Hematopoietic multipotent progenitor cell treated with erythropoietin and hydrocortisone succinate and interleukin-3 and kit ligand, for 17 days (in vitro differentiated cells): Measurements from ENCODE around the gene LPCAT1.

Experiments used
- DNase-seq: peaks from one replicate; pipeline ENCODE4 v3.0.0-alpha.2; 2015; ENCODE audit warnings: low spot score

Gene LPCAT1

GRCh38 chr5:1554410-1554967 lies 30.7 kb upstream of the LPCAT1 start:
- no peak for DNase-seq

- no peak for DNase-seq
Observed at GRCh38 chr5:1553539-1554409, 30.0 kb upstream of the LPCAT1 start.

- no peak for DNase-seq
Observed at GRCh38 chr5:1552521-1553255, 28.9 kb upstream of the LPCAT1 start.

- DNase-seq = no peak
Observed at GRCh38 chr5:1551426-1552301, 27.9 kb upstream of the LPCAT1 start.

GRCh38 chr5:1550287-1551076 lies 26.7 kb upstream of the LPCAT1 start:
- DNase-seq = no peak

GRCh38 chr5:1549475-1550030 lies 25.8 kb upstream of the LPCAT1 start:
- no peak for DNase-seq

GRCh38 chr5:1548702-1549474 lies 25.1 kb upstream of the LPCAT1 start:
- no peak for DNase-seq

- DNase-seq = no peak
Observed at GRCh38 chr5:1547655-1548054, 23.9 kb upstream of the LPCAT1 start.

- no peak for DNase-seq
Observed at GRCh38 chr5:1547236-1547635, 23.5 kb upstream of the LPCAT1 start.

GRCh38 chr5:1546556-1546955 lies 22.8 kb upstream of the LPCAT1 start:
- DNase-seq = no peak

- no peak for DNase-seq
Observed at GRCh38 chr5:1545805-1546355, 22.1 kb upstream of the LPCAT1 start.

- no peak for DNase-seq
Observed at GRCh38 chr5:1545126-1545804, 21.5 kb upstream of the LPCAT1 start.

GRCh38 chr5:1544294-1544961 lies 20.7 kb upstream of the LPCAT1 start:
- no peak for DNase-seq

GRCh38 chr5:1543398-1544293 lies 19.9 kb upstream of the LPCAT1 start:
- DNase-seq = no peak

- DNase-seq = no peak
Observed at GRCh38 chr5:1542781-1543180, 19.0 kb upstream of the LPCAT1 start.

- no peak for DNase-seq
Observed at GRCh38 chr5:1541702-1542400, 18.1 kb upstream of the LPCAT1 start.
